Measurements from ENCODE around the gene PABPC1L.
A peak's percentile ranks its signal among the peaks of the same experiment; 100 is the strongest.

Gene PABPC1L

DNA sequence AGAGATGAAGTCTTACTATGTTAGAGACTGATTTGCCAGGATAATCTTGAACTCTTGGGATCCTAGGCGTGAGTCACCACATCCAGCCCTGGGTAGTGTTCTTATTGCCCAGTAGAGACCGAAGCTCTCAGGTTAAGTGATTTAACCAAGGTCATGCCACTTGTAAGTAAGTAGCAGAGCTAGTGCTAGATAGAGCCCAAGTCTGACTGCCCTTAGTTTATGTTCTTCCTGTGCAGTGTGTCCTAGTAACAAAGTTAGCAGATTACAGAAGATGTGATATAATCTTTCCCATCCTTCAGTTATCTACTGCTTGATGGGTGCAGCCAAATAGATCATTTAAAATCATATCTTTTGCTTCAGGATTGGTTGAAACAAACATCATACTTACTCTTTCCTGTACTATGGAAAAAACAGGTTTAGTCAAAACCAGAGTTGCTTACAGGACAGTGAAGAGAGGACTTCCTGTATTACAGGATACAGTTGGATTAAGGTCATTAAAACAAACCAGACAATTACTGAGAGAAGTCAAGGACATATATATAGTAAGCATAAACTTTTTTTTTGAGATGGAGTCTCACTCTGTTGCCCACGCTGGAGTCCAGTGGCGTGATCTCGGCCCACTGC, 9.5 kb upstream of the PABPC1L start:
- DNase-seq (ENCODE audit: low read depth in 2 of 2): no peak

- no peak for DNase-seq (ENCODE audit: low read depth in 2 of 2)
These were observed 7.9 kb upstream of the PABPC1L start for GRCh38 chr20:44901974-44902373.

DNA sequence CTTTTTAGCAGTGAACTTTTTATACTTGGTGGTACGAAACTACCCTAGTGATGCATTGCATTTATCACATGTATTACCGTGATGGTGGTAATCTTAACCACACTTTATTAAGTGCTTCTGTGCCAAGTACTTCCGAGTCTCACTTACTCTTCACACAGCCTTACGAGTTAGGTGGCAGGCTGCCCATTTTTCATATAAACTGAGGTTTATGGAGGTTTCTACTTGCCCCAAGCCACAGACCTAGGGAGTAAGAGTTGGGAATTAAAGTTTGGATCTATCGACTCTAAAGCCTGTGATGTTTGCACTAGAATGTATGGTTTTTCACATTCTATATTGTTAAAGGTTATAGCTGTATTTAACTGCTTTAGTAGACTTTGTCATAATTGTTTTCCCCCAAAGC, 5.5 kb upstream of the PABPC1L start:
- DNase-seq (ENCODE audit: low read depth in 2 of 2): no peak

DNA sequence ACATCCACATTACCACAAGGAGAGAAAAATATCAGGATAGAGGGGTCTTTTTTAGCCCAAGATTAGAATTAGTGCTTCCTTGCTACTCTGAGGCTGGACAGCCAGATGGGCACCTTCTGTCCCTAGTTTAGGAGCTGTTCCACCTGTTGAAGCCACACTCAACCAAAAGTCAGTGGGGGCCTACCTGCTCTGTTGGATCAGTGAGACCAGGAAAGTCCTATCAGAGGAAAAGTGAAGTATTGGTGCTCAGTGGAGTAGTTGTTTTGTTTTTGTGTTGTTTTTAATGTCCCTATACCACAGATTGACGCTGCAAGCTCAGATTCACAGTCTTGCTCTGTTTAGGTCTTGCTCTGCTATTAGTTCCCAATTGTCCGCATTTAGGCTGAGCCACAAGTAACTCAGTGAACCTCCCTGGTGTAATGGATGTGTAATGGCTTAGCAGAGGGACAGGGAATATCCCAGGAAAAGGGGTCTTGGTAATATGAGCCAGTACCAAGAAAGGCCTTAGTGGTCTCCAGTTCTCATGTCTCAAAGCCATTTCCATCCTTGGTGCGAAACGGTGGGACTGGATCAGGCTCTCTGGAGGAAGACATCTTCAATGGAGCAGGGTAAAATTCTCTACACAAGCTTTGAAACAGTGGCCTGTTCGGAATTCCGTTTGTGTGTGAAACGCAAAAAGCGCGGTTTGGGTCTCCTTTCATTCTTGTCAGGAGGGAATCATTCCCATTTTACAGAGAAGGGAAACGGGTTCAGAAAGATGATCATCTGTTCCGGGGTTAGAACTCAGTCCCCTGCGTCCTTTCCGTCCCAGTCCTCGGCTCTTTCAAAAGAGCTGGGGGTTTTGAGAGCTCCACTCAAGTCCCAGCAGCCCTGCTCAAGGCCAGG, 631 bp upstream of the PABPC1L start:
- no peak for DNase-seq (ENCODE audit: low read depth in 2 of 2)

- DNase-seq (ENCODE audit: low read depth in 2 of 2): no peak
These were observed 916 bp downstream of the PABPC1L start for GRCh38 chr20:44910690-44911262.

- DNase-seq (ENCODE audit: low read depth in 2 of 2): peak; percentile 15 to 39
These were observed 1.5 kb downstream of the PABPC1L start for GRCh38 chr20:44911264-44911921.

- no peak for DNase-seq (ENCODE audit: low read depth in 2 of 2)
These were observed 2.3 kb downstream of the PABPC1L start for GRCh38 chr20:44912189-44912588.

GRCh38 chr20:44914924-44915323, 5.1 kb downstream of the PABPC1L start:
- no peak for DNase-seq (ENCODE audit: low read depth in 2 of 2)

GRCh38 chr20:44916586-44916985, 6.7 kb downstream of the PABPC1L start:
- no peak for DNase-seq (ENCODE audit: low read depth in 2 of 2)

DNA sequence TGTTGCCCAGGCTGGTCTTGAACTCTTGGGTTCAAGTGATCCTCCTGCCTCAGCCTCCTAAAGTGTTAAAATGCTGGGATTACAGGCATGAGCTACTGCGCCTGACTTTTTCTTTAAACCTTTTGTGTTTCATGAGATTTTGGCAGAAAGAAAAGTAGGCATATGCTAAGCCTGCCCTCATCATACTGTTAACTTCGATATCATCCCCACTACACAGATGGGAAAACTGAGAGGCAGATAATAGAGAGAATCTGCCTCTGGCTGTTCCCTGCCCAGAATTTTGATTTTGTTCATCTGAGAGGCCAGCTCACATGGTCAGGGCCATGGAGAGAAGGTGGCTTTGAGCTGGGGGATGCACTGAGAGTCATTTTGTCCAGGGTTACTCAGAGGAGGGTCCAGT, 7.5 kb downstream of the PABPC1L start:
- DNase-seq (ENCODE audit: low read depth in 2 of 2): no peak

GRCh38 chr20:44918342-44918741, 8.5 kb downstream of the PABPC1L start:
- DNase-seq (ENCODE audit: low read depth in 2 of 2): no peak

DNA sequence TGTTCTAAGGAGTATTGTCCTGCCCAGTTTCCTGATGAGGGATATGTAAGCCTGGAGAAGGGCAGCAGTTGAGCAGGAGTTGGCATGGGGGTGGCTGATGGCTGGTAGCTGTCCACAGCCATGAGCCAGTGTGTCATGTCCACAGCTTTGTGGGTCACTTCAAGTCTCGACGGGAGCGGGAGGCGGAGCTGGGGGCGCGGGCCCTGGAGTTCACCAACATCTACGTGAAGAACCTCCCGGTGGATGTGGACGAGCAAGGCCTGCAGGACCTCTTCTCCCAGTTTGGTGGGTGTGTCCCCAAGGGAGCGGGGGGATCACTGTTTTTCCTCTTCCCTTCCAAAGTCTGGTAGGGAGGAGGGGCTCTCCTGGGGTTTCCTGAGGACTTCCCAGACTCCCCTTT, 8.9 kb downstream of the PABPC1L start:
- no peak for DNase-seq (ENCODE audit: low read depth in 2 of 2)

DNA sequence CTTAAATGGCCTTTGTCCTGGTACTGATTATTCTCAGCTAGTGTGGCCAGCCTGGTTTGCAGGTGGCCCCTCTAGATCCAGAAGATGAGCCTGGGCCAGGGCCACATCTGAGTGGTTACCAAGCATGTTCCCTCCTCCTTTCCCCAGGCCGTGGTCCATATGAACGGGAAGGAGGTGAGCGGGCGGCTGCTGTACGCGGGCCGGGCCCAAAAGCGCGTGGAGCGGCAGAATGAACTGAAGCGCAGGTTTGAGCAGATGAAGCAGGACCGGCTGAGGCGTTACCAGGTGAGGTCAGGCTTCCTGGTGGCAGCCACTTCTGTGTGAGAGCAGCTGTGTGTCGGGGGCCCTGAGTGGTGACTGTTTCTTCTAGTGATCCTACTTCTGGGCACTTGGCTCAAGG, 11.6 kb downstream of the PABPC1L start:
- DNase-seq (ENCODE audit: low read depth in 2 of 2): no peak

DNA sequence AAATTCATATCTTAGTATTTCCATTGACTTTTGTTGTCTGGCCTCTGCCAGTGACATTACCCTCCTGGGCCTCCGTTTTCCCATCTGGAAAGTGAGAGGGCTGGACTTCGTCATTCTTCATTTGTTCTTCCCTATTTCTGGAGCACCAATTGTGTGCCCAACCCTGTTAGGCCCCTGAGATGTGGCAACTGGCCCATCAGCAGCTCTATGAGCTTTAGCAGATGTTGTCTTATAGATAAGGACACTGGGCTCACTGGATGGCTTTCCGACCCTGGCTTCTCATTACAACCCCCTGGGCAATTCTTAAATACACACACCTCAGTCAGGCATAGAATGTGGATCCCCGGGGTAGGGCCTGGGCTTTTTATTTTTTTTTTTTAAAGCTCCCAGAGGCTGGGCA, 14.7 kb downstream of the PABPC1L start:
- DNase-seq (ENCODE audit: low read depth in 2 of 2): no peak

- no peak for DNase-seq (ENCODE audit: low read depth in 2 of 2)
These were observed 18.7 kb downstream of the PABPC1L start for GRCh38 chr20:44928595-44928994.

GRCh38 chr20:44930517-44931168, 20.8 kb downstream of the PABPC1L start:
- no peak for DNase-seq (ENCODE audit: low read depth in 2 of 2)

DNA sequence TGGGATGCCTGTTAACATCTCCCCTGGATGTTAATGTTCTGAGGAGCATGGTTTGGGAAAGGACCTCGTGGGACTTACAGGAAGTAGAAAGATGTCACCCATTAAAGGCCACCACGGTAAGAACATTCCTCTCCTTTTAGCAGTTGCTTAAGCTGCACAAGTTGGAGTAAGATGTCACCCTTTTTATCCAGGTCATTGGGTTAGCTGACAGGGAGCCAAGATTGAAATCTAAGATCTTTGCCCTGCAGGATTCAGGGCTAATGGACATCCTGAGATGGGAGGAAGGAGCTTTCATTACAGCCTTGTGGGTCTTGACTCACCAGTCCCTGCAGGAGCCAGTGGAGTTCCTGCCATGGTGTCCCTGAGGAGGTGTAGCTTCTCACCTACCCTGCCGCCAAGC, 22.1 kb downstream of the PABPC1L start:
- DNase-seq (ENCODE audit: low read depth in 2 of 2): no peak

DNA sequence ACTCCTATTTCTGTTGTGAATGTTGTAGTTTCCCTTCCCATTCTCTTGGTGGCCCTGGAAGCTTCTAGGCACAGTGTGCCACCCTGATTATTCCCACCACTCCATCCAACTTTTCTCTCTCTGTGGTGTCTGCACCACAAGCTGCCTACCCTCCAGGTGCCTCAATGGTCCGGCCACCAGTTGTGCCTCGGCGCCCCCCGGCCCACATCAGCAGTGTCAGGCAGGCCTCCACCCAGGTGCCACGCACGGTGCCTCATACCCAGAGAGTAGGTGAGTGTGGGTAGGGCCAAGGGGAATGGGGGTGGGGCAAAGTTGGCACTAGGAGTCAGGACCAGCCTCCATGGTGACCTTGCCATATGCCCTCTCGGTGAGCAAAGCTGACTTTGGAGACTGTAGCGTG, 23.1 kb downstream of the PABPC1L start:
- DNase-seq (ENCODE audit: low read depth in 2 of 2): no peak

DNA sequence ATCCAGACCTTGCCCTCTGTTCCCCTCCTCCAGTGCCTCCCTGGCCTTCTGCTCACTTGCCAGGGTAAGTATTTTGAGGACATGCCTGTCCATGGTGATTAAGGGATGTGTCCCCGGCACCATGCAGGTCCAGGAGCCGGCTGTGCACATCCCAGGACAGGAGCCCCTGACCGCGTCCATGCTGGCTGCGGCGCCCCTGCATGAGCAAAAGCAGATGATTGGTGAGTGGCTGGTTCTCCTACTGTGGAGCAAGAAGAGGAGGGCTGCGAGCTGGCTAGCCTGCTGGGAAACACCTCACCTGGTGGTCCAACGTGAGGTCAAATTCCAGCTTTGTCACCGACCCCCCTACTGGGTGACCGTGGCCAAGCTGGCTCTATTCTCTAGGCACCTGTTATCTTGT, 26.6 kb downstream of the PABPC1L start:
- no peak for DNase-seq (ENCODE audit: low read depth in 2 of 2)

- DNase-seq (ENCODE audit: low read depth in 2 of 2): no peak
These were observed 28.8 kb downstream of the PABPC1L start for GRCh38 chr20:44938637-44939036.

DNA sequence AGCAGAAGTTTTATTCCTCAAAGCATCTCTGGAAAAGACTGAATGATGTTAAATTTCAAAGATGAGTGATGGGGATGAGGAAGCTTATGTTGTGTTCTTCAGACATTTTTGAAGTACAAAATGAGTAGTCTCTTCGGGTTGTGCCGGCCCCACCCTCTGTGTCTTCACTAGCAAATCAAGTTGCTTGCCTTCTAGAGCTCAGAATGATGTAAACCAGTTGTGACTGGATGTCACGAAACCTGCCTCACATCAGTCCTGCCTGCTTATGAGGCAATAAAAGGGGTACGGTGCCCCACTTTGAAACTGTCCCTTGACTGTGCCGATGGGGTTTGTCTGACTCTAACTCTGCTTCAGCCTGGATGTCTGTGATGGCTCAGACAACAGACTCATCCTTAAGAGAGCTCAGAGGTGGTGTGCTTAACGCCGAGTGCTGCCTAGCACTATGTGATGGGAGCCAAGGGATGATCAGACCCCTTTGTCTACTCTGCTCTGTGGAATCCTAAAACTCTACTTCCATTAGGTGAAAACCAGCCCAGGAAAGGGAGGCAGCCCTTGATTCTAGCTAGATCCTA, 31.3 kb downstream of the PABPC1L start:
- DNase-seq (ENCODE audit: low read depth in 2 of 2): no peak

Data from stimulated activated CD4-positive, alpha-beta T cell treated with anti-CD3 and anti-CD28 coated beads, Interleukin-15, amount 100 ng/mL, for 48 hours (primary cell).